OCI-LY7 (cell line): Measurements from ENCODE around the gene HSPH1. TPM values are rescaled to one million over a fixed set of nuclear protein-coding genes. Genes with fewer than 3 reads are reported as not detected.

Experiments used
- BruUV-seq: library from RNA; stranded (reverse); fragments of 400-500 nt; replicated peaks from 2 replicates; lab custom pipeline; 2021; lab: Mats Ljungman, UMichigan
- CTCF ChIA-PET: fragments of 300-600 bp; sonication (Branson Sonifier 250); formaldehyde crosslinking; loops from one replicate; lab custom pipeline; 2022; ENCODE audit warnings: antibody characterized with exemption; ENCODE audit not compliant: unreplicated experiment; lab: Charles Lee
- POLR2A ChIA-PET: fragments of 300-600 bp; sonication (Branson Sonifier 250); formaldehyde crosslinking; loops from one replicate; lab custom pipeline; 2022; ENCODE audit warnings: antibody characterized with exemption; lab: Charles Lee
- DNase-seq: peaks from one replicate; pipeline ENCODE4 v3.0.0-alpha.2; 2015; ENCODE audit warnings: low spot score
- H2AFZ ChIP-seq: fragments of 200-600 bp; sonication (generic), shearing (Covaris generic); 2 replicates; pipeline ENCODE4 v1.6.1; 2014; ENCODE audit warnings: mild to moderate bottlenecking, antibody characterized with exemption, low read length, moderate library complexity
- H3K27ac ChIP-seq: fragments of 200-600 bp; sonication (generic); 2 replicates; pipeline ENCODE4 v1.5.1; 2014; ENCODE audit warnings: mixed run types, low read depth, mild to moderate bottlenecking, moderate library complexity, low read length, inconsistent platforms; ENCODE audit not compliant: poor library complexity, severe bottlenecking
- H3K36me3 ChIP-seq: fragments of 200-600 bp; sonication (generic); 2 replicates; pipeline ENCODE4 v1.6.1; 2014; ENCODE audit warnings: mild to moderate bottlenecking, antibody characterized with exemption, low read length, moderate library complexity, mixed read lengths; ENCODE audit not compliant: insufficient read depth
- H3K4me1 ChIP-seq: fragments of 200-600 bp; sonication (generic); 2 replicates; pipeline ENCODE4 v1.5.1; 2014; ENCODE audit warnings: mild to moderate bottlenecking, low read length; ENCODE audit not compliant: insufficient read depth, poor library complexity, severe bottlenecking
- H3K4me2 ChIP-seq: fragments of 200-600 bp; sonication (generic); 2 replicates; pipeline ENCODE4 v1.6.1; 2014; ENCODE audit warnings: mild to moderate bottlenecking, low read length
- H3K4me3 ChIP-seq: fragments of 200-600 bp; sonication (generic); 2 replicates; pipeline ENCODE4 v1.5.1; 2014; ENCODE audit warnings: mild to moderate bottlenecking, low read depth, low read length; ENCODE audit not compliant: poor library complexity, severe bottlenecking
- H3K79me2 ChIP-seq: fragments of 200-600 bp; sonication (generic); 2 replicates; pipeline ENCODE4 v1.6.1; 2016; ENCODE audit warnings: low read depth, mild to moderate bottlenecking, low read length, moderate library complexity, mixed read lengths; ENCODE audit not compliant: insufficient read depth
- H3K9me2 ChIP-seq: fragments of 200-600 bp; sonication (generic); 2 replicates; pipeline ENCODE4 v1.6.1; 2016; ENCODE audit warnings: mild to moderate bottlenecking, low read length, mixed read lengths; ENCODE audit not compliant: insufficient read depth
- H3K9me3 ChIP-seq: fragments of 200-600 bp; sonication (generic); 2 replicates; pipeline ENCODE4 v1.6.1; 2014; ENCODE audit warnings: mild to moderate bottlenecking, mixed run types, low read length, mixed read lengths
- H4K20me1 ChIP-seq: fragments of 200-600 bp; sonication (generic); 2 replicates; pipeline ENCODE4 v1.6.1; 2014; ENCODE audit warnings: mild to moderate bottlenecking, antibody characterized with exemption, low read length, moderate library complexity, mixed read lengths; ENCODE audit not compliant: insufficient read depth
- EZH2phosphoT487 ChIP-seq: fragments of 200-600 bp; sonication (generic); IDR thresholded peaks from 2 replicates; pipeline ENCODE4 v1.6.1; 2018; ENCODE audit warnings: low read depth, borderline replicate concordance, mild to moderate bottlenecking, mixed run types, antibody characterized with exemption, low read length, moderate library complexity, mixed read lengths
- intact Hi-C: fragments of 100-400 bp; cut with micrococcal nuclease; formaldehyde crosslinking; loops from one replicate; pipeline ENCODE4 v1.10.0; 2022; ENCODE audit not compliant: unreplicated experiment
- total RNA-seq, 2 experiments: library from RNA; depleted of rRNA in 1 of 2; stranded (reverse); fragments of >200 nt in 1 of 2; shearing (Covaris generic) in 1 of 2; gene quantifications; 2 replicates each; pipeline ENCODE4 v1.2.3, GENCODE V29; 2014 to 2022
- TF ChIP-seq, protein P1 (sequence below): fragments of 200-600 bp; sonication (generic); conservative IDR thresholded peaks from 2 replicates; pipeline ENCODE4 v1.5.1; 2014; ENCODE audit warnings: mild to moderate bottlenecking, antibody characterized with exemption, low read length, moderate library complexity, mixed read lengths

HSPH1 gene
- total RNA-seq, 2 experiments from 2014 or later, result 89.6 to 176 TPM

- H3K4me1 ChIP-seq, result no peaks in the 10 kb centered on the region
- no peaks in the 10 kb centered on the region for H3K79me2 ChIP-seq
- H3K4me3 ChIP-seq, result no peak overlapping the region
- no peaks in the 10 kb centered on the region for H3K9me2 ChIP-seq
- no peak overlapping the region for H2AFZ ChIP-seq
- no TSS peak for BruUV-seq
- H3K9me3 ChIP-seq, result no peaks in the 10 kb centered on the region
- H3K36me3 ChIP-seq, result no peaks in the 10 kb centered on the region
- POLR2A ChIA-PET, result no interaction called here
- DNase-seq, result no peak
- CTCF ChIA-PET, result no interaction called here
- no peak for TF ChIP-seq EZH2phosphoT487
- TF ChIP-seq, protein P1, sequence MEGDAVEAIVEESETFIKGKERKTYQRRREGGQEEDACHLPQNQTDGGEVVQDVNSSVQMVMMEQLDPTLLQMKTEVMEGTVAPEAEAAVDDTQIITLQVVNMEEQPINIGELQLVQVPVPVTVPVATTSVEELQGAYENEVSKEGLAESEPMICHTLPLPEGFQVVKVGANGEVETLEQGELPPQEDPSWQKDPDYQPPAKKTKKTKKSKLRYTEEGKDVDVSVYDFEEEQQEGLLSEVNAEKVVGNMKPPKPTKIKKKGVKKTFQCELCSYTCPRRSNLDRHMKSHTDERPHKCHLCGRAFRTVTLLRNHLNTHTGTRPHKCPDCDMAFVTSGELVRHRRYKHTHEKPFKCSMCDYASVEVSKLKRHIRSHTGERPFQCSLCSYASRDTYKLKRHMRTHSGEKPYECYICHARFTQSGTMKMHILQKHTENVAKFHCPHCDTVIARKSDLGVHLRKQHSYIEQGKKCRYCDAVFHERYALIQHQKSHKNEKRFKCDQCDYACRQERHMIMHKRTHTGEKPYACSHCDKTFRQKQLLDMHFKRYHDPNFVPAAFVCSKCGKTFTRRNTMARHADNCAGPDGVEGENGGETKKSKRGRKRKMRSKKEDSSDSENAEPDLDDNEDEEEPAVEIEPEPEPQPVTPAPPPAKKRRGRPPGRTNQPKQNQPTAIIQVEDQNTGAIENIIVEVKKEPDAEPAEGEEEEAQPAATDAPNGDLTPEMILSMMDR, result no peak
- H3K27ac ChIP-seq, result no peak overlapping the region
- H4K20me1 ChIP-seq, result no peaks in the 10 kb centered on the region
- H3K4me2 ChIP-seq, result no peak overlapping the region
- intact Hi-C loops, result no loop called here
Observed at GRCh38 chr13:31110169-31110568, 51.5 kb downstream of the HSPH1 start.

- no peak overlapping the region for H2AFZ ChIP-seq
- H3K9me2 ChIP-seq, result no peaks in the 10 kb centered on the region
- no peak for DNase-seq
- no peaks in the 10 kb centered on the region for H4K20me1 ChIP-seq
- no peak overlapping the region for H3K4me2 ChIP-seq
- no peaks in the 10 kb centered on the region for H3K79me2 ChIP-seq
- no peak overlapping the region for H3K27ac ChIP-seq
- TF ChIP-seq EZH2phosphoT487, result no peak
- TF ChIP-seq, protein P1, result no peak
- CTCF ChIA-PET, result no interaction called here
- H3K9me3 ChIP-seq, result no peaks in the 10 kb centered on the region
- intact Hi-C loops, result no loop called here
- H3K4me1 ChIP-seq, result no peaks in the 10 kb centered on the region
- no TSS peak for BruUV-seq
- no peaks in the 10 kb centered on the region for H3K36me3 ChIP-seq
- H3K4me3 ChIP-seq, result no peak overlapping the region
- POLR2A ChIA-PET, result interaction anchor here (1.4 kb wide), 1 partner anchor 138 kb away, joined by 3 read pairs; no protein-coding TSS in a partner anchor
Observed at GRCh38 chr13:31107109-31107508, 54.6 kb downstream of the HSPH1 start.

DNA sequence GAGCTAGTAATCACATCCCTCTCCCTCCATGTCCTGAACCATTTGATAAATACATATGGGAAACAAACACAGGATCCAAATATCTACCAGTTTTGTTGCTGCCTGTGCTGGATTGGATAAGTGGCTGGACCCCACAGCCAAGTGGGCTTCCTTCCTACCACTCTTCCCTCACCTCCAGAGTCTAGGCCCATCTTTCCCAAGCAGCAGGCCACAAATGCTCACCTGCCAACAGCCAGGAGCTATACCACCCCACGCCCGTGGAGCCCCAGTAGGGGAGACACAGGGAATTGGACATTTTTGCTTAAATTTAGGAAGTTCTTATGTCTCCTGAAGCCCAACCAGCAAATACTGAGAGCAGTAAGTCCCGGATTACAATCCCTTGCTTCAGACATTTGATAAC is 55.8 kb downstream of the HSPH1 start:
- no peaks in the 10 kb centered on the region for H3K9me3 ChIP-seq
- intact Hi-C loops, result no loop called here
- H3K4me2 ChIP-seq, result no peak overlapping the region
- no peaks in the 10 kb centered on the region for H4K20me1 ChIP-seq
- H3K27ac ChIP-seq, result no peak overlapping the region
- BruUV-seq, result no TSS peak
- no peak overlapping the region for H2AFZ ChIP-seq
- TF ChIP-seq, protein P1, result no peak
- no peak for TF ChIP-seq EZH2phosphoT487
- H3K36me3 ChIP-seq, result no peaks in the 10 kb centered on the region
- CTCF ChIA-PET, result no interaction called here
- no peak overlapping the region for H3K4me3 ChIP-seq
- no peaks in the 10 kb centered on the region for H3K9me2 ChIP-seq
- POLR2A ChIA-PET, result interaction anchor here (0.5 to 1.7 kb wide), 7 partner anchors 12 to 1457 kb away, joined by 3 to 6 read pairs (median 3); no protein-coding TSS in a partner anchor
- H3K4me1 ChIP-seq, result no peaks in the 10 kb centered on the region
- no peaks in the 10 kb centered on the region for H3K79me2 ChIP-seq
- DNase-seq, result no peak
